Thyroid gland (tissue), 4 donors: ENCODE results near the gene DUS1L.

ENCODE experiments used
- POLR2A ChIP-seq, 2 donors: fragments of 450-650 bp; IDR thresholded peaks; one replicate each; pipeline ENCODE4 v1.6.1; 2017; ENCODE audit warnings: antibody characterized with exemption in 2 of 2, mild to moderate bottlenecking in 2 of 2, moderate library complexity in 1 of 2
- TF ChIP-seq, protein P1 (sequence below), 6 experiments: fragments of 200-600 bp in 3 of 6; fragments of 450-650 bp in 3 of 6; sonication (generic) in 3 of 6; IDR thresholded peaks; one replicate each; pipeline ENCODE4 v1.5.1; 2016 to 2019; ENCODE audit warnings: antibody characterized with exemption in 6 of 6, mild to moderate bottlenecking in 2 of 6, inconsistent platforms in 1 of 6, moderate library complexity in 1 of 6

DNA sequence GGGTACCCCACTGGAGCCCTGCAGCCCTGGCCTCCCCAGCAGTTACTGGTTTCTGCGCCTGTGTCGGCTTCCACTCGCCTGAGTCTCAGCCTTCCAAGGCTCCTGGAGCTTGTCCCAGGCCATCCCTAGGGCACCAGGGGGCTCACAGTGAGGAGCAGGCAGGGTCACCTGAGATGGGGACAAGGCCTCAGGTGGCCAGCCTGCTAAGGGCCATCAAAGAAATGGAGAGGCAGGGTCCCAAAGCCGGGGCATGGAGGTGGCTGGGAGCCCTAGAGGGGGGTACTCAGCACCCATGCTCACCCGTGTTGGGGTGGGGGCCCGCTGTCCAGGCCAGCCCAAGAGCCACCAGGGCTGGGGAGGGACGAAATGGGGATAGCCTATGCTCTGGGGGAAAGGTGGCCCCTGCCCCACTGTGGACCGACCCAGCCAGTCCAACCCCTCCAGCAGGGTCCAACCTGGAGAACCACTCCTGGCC, 31.1 kb upstream of the DUS1L start:
- TF ChIP-seq, protein P1, sequence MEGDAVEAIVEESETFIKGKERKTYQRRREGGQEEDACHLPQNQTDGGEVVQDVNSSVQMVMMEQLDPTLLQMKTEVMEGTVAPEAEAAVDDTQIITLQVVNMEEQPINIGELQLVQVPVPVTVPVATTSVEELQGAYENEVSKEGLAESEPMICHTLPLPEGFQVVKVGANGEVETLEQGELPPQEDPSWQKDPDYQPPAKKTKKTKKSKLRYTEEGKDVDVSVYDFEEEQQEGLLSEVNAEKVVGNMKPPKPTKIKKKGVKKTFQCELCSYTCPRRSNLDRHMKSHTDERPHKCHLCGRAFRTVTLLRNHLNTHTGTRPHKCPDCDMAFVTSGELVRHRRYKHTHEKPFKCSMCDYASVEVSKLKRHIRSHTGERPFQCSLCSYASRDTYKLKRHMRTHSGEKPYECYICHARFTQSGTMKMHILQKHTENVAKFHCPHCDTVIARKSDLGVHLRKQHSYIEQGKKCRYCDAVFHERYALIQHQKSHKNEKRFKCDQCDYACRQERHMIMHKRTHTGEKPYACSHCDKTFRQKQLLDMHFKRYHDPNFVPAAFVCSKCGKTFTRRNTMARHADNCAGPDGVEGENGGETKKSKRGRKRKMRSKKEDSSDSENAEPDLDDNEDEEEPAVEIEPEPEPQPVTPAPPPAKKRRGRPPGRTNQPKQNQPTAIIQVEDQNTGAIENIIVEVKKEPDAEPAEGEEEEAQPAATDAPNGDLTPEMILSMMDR (IDR thresholded peaks at IDR 0.05) = no peak
- no peak for TF ChIP-seq POLR2A (IDR thresholded peaks at IDR 0.05)
